ENCODE results near the gene CDKN1A.

DNA sequence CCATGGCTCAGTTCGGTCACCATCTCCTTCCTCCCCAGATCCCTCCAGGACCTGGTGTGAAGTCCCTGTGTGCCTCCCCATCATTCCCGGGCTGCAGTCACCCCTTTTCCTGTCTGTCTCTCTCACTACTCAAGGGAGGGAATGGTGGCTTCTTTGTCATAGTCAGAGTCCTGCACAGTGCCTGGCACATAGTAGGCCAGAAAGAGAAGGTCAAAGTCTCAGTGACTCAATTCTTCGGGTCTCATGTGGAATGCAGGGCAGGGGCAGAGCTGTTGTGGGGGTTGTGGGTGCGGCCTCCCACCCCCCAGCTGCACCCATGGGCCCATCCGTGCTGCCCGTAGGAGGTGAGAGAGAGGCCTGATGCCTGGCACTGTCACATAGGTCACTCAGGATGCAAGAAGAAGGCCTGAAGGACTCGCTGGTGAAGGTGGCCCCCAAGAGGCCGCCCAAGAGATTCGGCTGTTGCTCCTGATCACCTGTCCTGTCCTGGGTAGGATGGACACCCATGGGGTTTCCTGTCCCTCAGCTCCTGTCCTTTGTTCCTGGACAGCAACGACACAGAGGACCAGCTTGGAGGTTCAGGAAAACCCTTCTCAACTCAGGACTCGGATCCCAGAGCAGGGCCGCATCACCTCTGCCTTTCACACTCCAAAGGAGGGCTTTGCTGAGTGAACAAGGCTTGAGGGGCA lies 53.3 kb downstream of the CDKN1A start:
- TF ChIP-seq, protein P1, sequence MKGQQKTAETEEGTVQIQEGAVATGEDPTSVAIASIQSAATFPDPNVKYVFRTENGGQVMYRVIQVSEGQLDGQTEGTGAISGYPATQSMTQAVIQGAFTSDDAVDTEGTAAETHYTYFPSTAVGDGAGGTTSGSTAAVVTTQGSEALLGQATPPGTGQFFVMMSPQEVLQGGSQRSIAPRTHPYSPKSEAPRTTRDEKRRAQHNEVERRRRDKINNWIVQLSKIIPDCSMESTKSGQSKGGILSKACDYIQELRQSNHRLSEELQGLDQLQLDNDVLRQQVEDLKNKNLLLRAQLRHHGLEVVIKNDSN (IDR thresholded peaks at IDR 0.05; ENCODE audit: borderline replicate concordance, extremely low read length, insufficient read depth, low read depth, low read length): no peak
- no peak for TF ChIP-seq CHD2 (IDR thresholded peaks at IDR 0.05; ENCODE audit: borderline replicate concordance, low read depth, low read length)
- TF ChIP-seq CBX3 (IDR thresholded peaks at IDR 0.05; ENCODE audit: borderline replicate concordance, low read depth): no peak
- TF ChIP-seq POLR2A (IDR thresholded peaks at IDR 0.05; ENCODE audit: low read depth, low read length): no peak
- TF ChIP-seq POLR2AphosphoS2 (IDR thresholded peaks at IDR 0.05; ENCODE audit: low read depth, low read length): no peak
- TF ChIP-seq, protein P2, sequence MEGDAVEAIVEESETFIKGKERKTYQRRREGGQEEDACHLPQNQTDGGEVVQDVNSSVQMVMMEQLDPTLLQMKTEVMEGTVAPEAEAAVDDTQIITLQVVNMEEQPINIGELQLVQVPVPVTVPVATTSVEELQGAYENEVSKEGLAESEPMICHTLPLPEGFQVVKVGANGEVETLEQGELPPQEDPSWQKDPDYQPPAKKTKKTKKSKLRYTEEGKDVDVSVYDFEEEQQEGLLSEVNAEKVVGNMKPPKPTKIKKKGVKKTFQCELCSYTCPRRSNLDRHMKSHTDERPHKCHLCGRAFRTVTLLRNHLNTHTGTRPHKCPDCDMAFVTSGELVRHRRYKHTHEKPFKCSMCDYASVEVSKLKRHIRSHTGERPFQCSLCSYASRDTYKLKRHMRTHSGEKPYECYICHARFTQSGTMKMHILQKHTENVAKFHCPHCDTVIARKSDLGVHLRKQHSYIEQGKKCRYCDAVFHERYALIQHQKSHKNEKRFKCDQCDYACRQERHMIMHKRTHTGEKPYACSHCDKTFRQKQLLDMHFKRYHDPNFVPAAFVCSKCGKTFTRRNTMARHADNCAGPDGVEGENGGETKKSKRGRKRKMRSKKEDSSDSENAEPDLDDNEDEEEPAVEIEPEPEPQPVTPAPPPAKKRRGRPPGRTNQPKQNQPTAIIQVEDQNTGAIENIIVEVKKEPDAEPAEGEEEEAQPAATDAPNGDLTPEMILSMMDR (IDR thresholded peaks at IDR 0.05 in 2 of 3, conservative IDR thresholded peaks at IDR 0.05 in 1 of 3; ENCODE audit: control insufficient read depth in 2 of 3, extremely low read depth in 1 of 3, insufficient read depth in 1 of 3, low read depth in 3 of 3, low read length in 3 of 3): no peak
- TF ChIP-seq, protein P3, sequence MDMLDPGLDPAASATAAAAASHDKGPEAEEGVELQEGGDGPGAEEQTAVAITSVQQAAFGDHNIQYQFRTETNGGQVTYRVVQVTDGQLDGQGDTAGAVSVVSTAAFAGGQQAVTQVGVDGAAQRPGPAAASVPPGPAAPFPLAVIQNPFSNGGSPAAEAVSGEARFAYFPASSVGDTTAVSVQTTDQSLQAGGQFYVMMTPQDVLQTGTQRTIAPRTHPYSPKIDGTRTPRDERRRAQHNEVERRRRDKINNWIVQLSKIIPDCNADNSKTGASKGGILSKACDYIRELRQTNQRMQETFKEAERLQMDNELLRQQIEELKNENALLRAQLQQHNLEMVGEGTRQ (IDR thresholded peaks at IDR 0.05; ENCODE audit: borderline replicate concordance, low read depth, low read length): no peak
- TF ChIP-seq SP1 (IDR thresholded peaks at IDR 0.05; ENCODE audit: low read depth, low read length): no peak
- no peak for TF ChIP-seq SMC3 (IDR thresholded peaks at IDR 0.05; ENCODE audit: borderline replicate concordance, low read length)
- TF ChIP-seq, protein P4, sequence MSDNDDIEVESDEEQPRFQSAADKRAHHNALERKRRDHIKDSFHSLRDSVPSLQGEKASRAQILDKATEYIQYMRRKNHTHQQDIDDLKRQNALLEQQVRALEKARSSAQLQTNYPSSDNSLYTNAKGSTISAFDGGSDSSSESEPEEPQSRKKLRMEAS (IDR thresholded peaks at IDR 0.05; ENCODE audit: low read depth, low read length): no peak
